K562 (cell line): ENCODE results near the gene ATXN7L1. TPM values are rescaled to one million over a fixed set of nuclear protein-coding genes. Genes with fewer than 3 reads are reported as not detected.

Experiments used
- ATAC-seq: fragments of 200-7000 bp; cut with Tn5 transposase; 3 replicates; pipeline ENCODE4 v1.9.1; 2020; ENCODE audit warnings: moderate library complexity
- BruUV-seq: library from RNA; stranded (reverse); fragments of 400-500 nt; replicated peaks from 2 replicates; lab custom pipeline; 2021; lab: Mats Ljungman, UMichigan
- CTCF ChIA-PET: fragments of 300-600 bp; formaldehyde crosslinking; extraction: SDS; loops from one replicate; lab custom pipeline; 2021; ENCODE audit warnings: low intra/inter-chr PET ratio; lab: Yijun Ruan, JAX
- POLR2A ChIA-PET: fragments of 300-600, 350-650 bp; sonication (Branson Sonifier 250); formaldehyde crosslinking; extraction: SDS; loops from one replicate; lab custom pipeline; 2021; ENCODE audit warnings: antibody characterized with exemption, inconsistent platforms; lab: Yijun Ruan, JAX
- DNase-seq, 4 experiments: peaks; one replicate each; pipeline versions ENCODE4 v3.0.0 to v3.0.0-alpha.2; 2011 to 2018; ENCODE audit warnings: low spot score in 3 of 4, mixed read lengths in 3 of 4; ENCODE audit errors: extremely low read depth in 1 of 4
- FAIRE-seq: peaks from 2 replicates; lab custom pipeline; 2011; peaks lifted over from hg19 to GRCh38; lab: Jason Lieb, UNC
- H2AFZ ChIP-seq: 2 replicates; pipeline ENCODE4 v1.6.0; 2011; ENCODE audit warnings: low read depth, low read length, control low read depth, inconsistent platforms
- H3K27ac ChIP-seq: fragments of 200-600 bp; 3 replicates; pipeline ENCODE4 v1.8.0; 2011; ENCODE audit warnings: low read depth, mild to moderate bottlenecking, control low read depth, inconsistent platforms, low read length, moderate library complexity, mixed read lengths; ENCODE audit errors: extremely low read depth
- H3K27me3 ChIP-seq, 2 experiments: fragments of 300-600 bp in 1 of 2; 2 replicates in 1 of 2; 3 replicates in 1 of 2; pipeline versions ENCODE4 v1.6.0 to v1.8.0; 2011; ENCODE audit warnings: inconsistent platforms in 2 of 2, low read length in 2 of 2, mild to moderate bottlenecking in 1 of 2, mixed read lengths in 1 of 2, moderate library complexity in 1 of 2; ENCODE audit not compliant: control insufficient read depth in 2 of 2, insufficient read depth in 2 of 2
- H3K36me3 ChIP-seq: fragments of 300-600 bp; 3 replicates; pipeline ENCODE4 v1.8.0; 2011; ENCODE audit warnings: mild to moderate bottlenecking, low read length, inconsistent platforms; ENCODE audit not compliant: control insufficient read depth, insufficient read depth
- H3K4me1 ChIP-seq, 2 experiments: fragments of 200-600 bp in 1 of 2; replicated peaks in 1 of 2; 2 replicates in 1 of 2; 3 replicates in 1 of 2; pipeline versions ENCODE4 v1.5.1 to v1.8.0; 2011; ENCODE audit warnings: inconsistent platforms in 2 of 2, low read length in 2 of 2, mild to moderate bottlenecking in 1 of 2, mixed read lengths in 1 of 2, moderate library complexity in 1 of 2; ENCODE audit not compliant: control insufficient read depth in 2 of 2, insufficient read depth in 2 of 2
- H3K4me2 ChIP-seq: 2 replicates; pipeline ENCODE4 v1.6.1; 2011; ENCODE audit warnings: low read length, control low read depth, inconsistent platforms, mixed read lengths; ENCODE audit not compliant: insufficient read depth
- H3K4me3 ChIP-seq: fragments of 200-600 bp; sonication (generic), shearing (Covaris generic); 2 replicates; pipeline ENCODE4 v1.5.1; 2016; ENCODE audit warnings: control low read depth, inconsistent platforms
- H3K79me2 ChIP-seq: fragments of 200-600 bp; 3 replicates; pipeline ENCODE4 v1.8.0; 2011; ENCODE audit warnings: low read length, inconsistent platforms; ENCODE audit not compliant: control insufficient read depth, insufficient read depth
- H3K9ac ChIP-seq, 2 experiments: 2 replicates each; pipeline versions ENCODE4 v1.6.0 to v1.6.1; 2011; ENCODE audit warnings: low read depth in 2 of 2, low read length in 2 of 2, control low read depth in 1 of 2, inconsistent platforms in 1 of 2, mild to moderate bottlenecking in 1 of 2, mixed read lengths in 1 of 2; ENCODE audit not compliant: insufficient read depth in 1 of 2
- H3K9me1 ChIP-seq: one replicate; pipeline ENCODE4 v1.6.0; 2011; ENCODE audit warnings: inconsistent platforms, mild to moderate bottlenecking, low read length, moderate library complexity; ENCODE audit not compliant: control insufficient read depth, insufficient read depth
- H3K9me3 ChIP-seq: replicated peaks from 2 replicates; pipeline ENCODE4 v1.5.1; 2011; ENCODE audit warnings: low read depth, low read length, inconsistent platforms; ENCODE audit not compliant: control insufficient read depth, insufficient read depth
- H4K20me1 ChIP-seq: replicated peaks from 2 replicates; pipeline ENCODE4 v1.6.1; 2011; ENCODE audit warnings: low read length, inconsistent platforms, mixed read lengths; ENCODE audit not compliant: control insufficient read depth, insufficient read depth
- DACH1 ChIP-seq: fragments of 450-650 bp; IDR thresholded peaks from 2 replicates; pipeline ENCODE4 v1.6.1; 2018; ENCODE audit not compliant: partially characterized antibody
- HDAC6 ChIP-seq: IDR thresholded peaks from 2 replicates; pipeline ENCODE4 v1.6.1; 2012; ENCODE audit warnings: low read depth, mild to moderate bottlenecking, control low read depth, inconsistent platforms, low read length, moderate library complexity
- HNRNPUL1 ChIP-seq: fragments of 200-400 bp; formaldehyde crosslinking; IDR thresholded peaks from 2 replicates; pipeline ENCODE4 v1.6.1; 2017; ENCODE audit warnings: low read length
- HOXB6 ChIP-seq: fragments of 250-450 bp; sonication (Bioruptor Pico); IDR thresholded peaks from 2 replicates; pipeline ENCODE4 v1.5.1; 2022; ENCODE audit warnings: mild to moderate bottlenecking, borderline replicate concordance
- KAT7 ChIP-seq: sonication (generic); formaldehyde crosslinking; IDR thresholded peaks from 2 replicates; pipeline ENCODE4 v1.8.0; 2022; ENCODE audit warnings: missing genetic modification reagents, mild to moderate bottlenecking, borderline replicate concordance
- NFE2 ChIP-seq: IDR thresholded peaks from 2 replicates; pipeline ENCODE4 v1.6.1; 2014; ENCODE audit warnings: antibody characterized with exemption, low read depth
- PPARD ChIP-seq: fragments of 250-450 bp; sonication (Bioruptor Pico); IDR thresholded peaks from 2 replicates; pipeline ENCODE4 v1.8.0; 2022; ENCODE audit warnings: inconsistent platforms, mild to moderate bottlenecking, moderate library complexity
- TCF7L2 ChIP-seq: fragments of 150-350 bp; IDR thresholded peaks from 2 replicates; pipeline ENCODE4 v1.6.1; 2016; ENCODE audit warnings: low read depth, mild to moderate bottlenecking, low read length, moderate library complexity
- ZNF253 ChIP-seq: fragments of 250-450 bp; sonication (Bioruptor Pico); conservative IDR thresholded peaks from 2 replicates; pipeline ENCODE4 v1.6.1; 2021; ENCODE audit warnings: mild to moderate bottlenecking
- ZNF407 ChIP-seq: fragments of 450-650 bp; IDR thresholded peaks from 2 replicates; pipeline ENCODE4 v1.6.1; 2016; ENCODE audit warnings: low read depth
- WGBS: fragments of 100-300 bp; shearing (Covaris generic); methylation state at CpG from one replicate; pipeline ENCODE4 v1.1.6; 2016; ENCODE audit warnings: low coverage, mixed read lengths; ENCODE audit not compliant: insufficient coverage; ENCODE audit errors: missing lambda C conversion rate; 5-methylcytosine and 5-hydroxymethylcytosine counted together
- in situ Hi-C: fragments of 300-500 bp; cut with MboI; formaldehyde crosslinking; loops from 4 replicates; pipeline ENCODE4 v1.15.0; 2018; ENCODE audit warnings: inconsistent platforms, mixed read lengths
- intact Hi-C: fragments of 100-400 bp; cut with micrococcal nuclease; formaldehyde crosslinking; loops from 2 replicates; pipeline ENCODE4 v1.14.2; 2022
- polyA plus RNA-seq, 8 experiments: library from polyadenylated mRNA; depleted of rRNA in 4 of 8; stranded (reverse) in 5 of 8; unstranded in 3 of 8; fragments of >200 nt; fragmentation: Nextera tagmentation in 2 of 8; fragmentation: Illumina TruSeq in 1 of 8; extraction: Ambion mirVana in 2 of 8; extraction: Trizol in 1 of 8; gene quantifications; 2 replicates each; pipeline versions ENCODE4 v1.2.1 to v1.2.3, GENCODE V29; 2011 to 2014; ENCODE audit warnings: inconsistent platforms in 1 of 8, missing spikeins in 1 of 8
- total RNA-seq, 7 experiments: library from RNA; depleted of rRNA in 6 of 7; stranded (reverse); fragments of >200 nt in 6 of 7; fragmentation: Illumina TruSeq in 2 of 7; extraction: Trizol in 2 of 7; gene quantifications; 2 replicates each; pipeline versions ENCODE4 v1.2.1 to v1.2.3, GENCODE V29; 2011 to 2021; ENCODE audit warnings: low replicate concordance in 1 of 7

The ATXN7L1 gene
- total and polyA plus RNA-seq, 9 of the 15 experiments (the other 6 are each of a cell fraction or from before 2014, with no cell fraction given): 6.6 to 13.7 (median 10.7) TPM

GRCh38 chr7:105654095-105654686 is 222.2 kb downstream of the ATXN7L1 start (continued):
- TF ChIP-seq HDAC6 (no peak), HOXB6 (no peak), ZNF253 (CRISPR knock-in tag) (no peak), HNRNPUL1 (no peak), PPARD (CRISPR knock-in tag) (peak; percentile 6; the same call in 1 of the 2 replicates), TCF7L2 (no peak)

GRCh38 chr7:105653441-105654005 is 222.9 kb downstream of the ATXN7L1 start:
- no peak for FAIRE-seq
- Histone ChIP-seq H3K4me1 (peaks cover 14 to 17% of the 10 kb centered on the region in 2 experiments; a peak in 4 of 5 replicates), H3K9ac (no peak overlapping the region; a peak in 1 of 4 replicates), H4K20me1 (peaks cover 16% of the 10 kb centered on the region), H3K9me3 (no peaks in the 10 kb centered on the region), H3K79me2 (no peaks in the 10 kb centered on the region), H3K27me3 (no peaks in the 10 kb centered on the region; a peak in 1 of 5 replicates), H3K4me2 (no peak overlapping the region), H3K9me1 (no peaks in the 10 kb centered on the region), H3K4me3 (no peak overlapping the region), H3K27ac (no peak overlapping the region), H2AFZ (no peak overlapping the region), H3K36me3 (no peaks in the 10 kb centered on the region)
- ChIA-PET CTCF (interaction anchor here (1.9 kb wide), 1 partner anchor 389 kb away, joined by 17 read pairs; no protein-coding TSS in a partner anchor), POLR2A (interaction anchor here (1.0 kb wide), 1 partner anchor 38 kb away, joined by 3 read pairs; no protein-coding TSS in a partner anchor)
- DNase-seq: no peak
- no peak for ATAC-seq
- in situ Hi-C loops: no loop called here
- WGBS: 8% methylated on average over 6 of the region's 6 CpGs
- TF ChIP-seq NFE2: no peak
- no peak for TF ChIP-seq ZNF407
- TF ChIP-seq DACH1: peak; percentile 25
- TF ChIP-seq KAT7: no peak
- intact Hi-C loops: loop anchor here (5.0 to 10.0 kb wide), 3 partner anchors 84 to 361 kb away; no protein-coding TSS in a partner anchor
- no TSS peak for BruUV-seq
